ENCODE results near the gene RAB31.

The RAB31 gene

DNA sequence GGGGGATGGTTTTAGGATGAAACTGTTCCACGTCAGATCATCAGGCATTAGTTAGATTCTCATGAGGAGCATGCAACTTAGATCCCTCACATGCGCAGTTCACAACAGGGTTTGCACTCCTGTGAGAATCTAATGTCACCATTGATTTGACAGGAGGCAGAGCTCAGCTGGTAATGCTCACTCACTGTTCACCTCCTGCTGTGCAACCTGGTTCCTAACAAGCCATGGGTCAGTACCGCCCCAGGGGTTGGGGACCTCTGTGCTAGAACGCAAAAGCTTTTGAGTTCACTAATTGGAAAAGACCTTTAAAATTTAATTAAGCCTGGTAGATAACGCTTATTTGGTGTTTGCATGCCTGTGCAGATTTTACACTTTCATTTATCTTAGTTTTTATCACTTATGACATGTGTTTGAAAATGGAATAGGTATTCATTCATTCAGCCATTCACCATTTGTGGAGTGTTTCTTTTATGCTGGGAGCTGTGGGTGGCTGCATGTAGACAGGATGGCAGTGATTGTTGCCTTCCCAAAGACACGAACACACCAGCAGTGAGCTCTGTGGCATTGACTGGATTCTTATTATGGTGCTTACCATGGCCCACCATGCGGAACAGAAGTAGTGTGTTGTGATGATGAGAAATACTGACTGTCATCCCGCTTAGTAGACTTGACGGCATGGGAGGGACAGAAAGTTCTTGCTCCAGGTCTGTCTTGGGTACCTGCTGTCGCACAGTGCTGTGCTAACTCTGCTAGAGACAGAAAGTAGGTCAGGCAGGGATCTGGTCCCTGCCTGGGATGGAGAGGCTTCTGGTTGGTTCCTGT lies 6.4 kb downstream of the RAB31 start:
- DNase-seq = no peak

DNA sequence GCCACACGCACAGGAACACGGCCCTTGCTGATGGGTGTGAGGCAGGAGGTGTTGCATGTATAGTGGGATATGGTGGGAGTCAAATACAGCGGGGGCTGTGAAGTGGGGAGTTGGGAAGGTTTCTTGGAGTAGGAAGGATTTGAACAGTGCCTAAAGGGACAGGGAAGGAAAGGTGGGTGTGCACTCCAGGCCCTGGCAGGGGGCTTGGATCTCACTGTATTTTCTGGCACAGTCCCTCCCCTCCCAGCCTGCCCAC lies 6.9 kb downstream of the RAB31 start:
- no peak for DNase-seq

DNA sequence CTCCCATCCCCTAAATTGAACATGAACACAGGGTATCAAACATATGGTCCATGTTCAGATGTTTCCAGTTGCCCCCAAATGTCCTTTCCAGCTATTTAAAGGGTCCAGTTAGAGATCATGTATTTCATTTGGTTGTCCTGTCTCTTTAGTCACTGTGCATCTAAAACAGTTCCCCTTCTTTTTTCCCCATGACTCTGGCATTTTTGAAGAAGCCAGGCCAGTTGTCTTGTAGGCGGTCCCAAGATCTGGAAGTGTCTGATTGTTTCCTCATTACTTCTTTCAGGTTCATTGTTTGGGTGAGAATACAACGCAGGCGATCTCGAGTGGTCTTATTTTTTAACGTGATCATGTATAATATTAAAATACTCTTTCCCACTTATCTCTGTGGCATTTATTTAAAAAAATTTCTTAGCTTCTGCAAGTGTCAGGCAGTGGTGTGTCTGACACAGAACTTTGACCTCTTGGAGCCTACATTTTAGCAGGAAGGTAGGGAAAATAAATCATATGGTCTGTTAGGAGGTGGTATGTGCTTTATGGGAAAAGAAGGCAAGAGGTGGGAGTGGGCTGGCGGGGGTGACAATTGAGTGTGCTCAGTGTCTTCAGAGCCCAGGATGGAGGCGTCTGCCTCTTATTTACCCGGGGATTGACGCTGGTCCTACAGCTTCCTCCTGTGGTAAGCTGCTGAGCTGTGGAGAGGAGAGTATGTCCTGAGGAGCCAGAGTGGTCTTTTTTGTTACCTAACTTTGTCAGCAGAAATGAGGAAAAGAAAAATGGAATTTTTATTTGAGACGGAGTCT lies 8.1 kb downstream of the RAB31 start:
- no peak for DNase-seq

DNA sequence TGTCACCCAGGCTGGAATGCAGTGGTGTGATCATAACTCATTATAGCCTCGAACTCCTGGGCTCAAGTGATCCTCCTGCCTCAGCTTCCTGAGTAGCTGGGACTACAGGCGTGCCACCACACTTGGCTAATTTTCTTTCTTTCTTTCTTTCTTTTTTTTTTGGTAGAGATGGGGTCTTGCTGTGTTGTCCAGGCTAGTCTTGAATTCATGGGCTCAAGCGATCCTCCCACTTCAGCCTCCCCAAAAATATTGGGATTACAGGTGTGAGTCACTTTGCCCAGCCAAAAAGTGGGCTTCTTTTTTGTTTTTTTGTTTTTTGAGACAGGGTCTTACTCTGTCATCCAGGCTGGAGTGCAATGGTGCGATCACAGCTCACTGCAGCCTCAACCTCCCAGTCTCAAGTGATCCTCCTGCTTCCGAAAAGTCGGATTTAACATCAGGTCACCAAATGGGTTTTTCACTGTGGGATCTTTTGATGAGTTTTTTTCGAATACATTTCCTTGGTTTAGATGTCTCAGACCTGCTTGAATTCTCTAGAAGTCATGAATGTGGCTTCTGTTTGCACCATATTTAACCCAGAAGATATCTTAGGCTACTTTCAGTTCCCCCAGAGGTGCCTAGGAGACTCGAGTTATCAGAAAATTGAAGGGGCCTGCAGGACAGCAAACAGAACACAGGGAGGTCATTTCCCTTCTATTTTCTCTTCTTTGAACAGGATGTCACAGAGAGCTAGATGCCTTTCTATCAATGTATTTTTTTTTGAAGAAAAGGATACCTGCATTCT lies 8.9 kb downstream of the RAB31 start:
- no peak for DNase-seq

DNA sequence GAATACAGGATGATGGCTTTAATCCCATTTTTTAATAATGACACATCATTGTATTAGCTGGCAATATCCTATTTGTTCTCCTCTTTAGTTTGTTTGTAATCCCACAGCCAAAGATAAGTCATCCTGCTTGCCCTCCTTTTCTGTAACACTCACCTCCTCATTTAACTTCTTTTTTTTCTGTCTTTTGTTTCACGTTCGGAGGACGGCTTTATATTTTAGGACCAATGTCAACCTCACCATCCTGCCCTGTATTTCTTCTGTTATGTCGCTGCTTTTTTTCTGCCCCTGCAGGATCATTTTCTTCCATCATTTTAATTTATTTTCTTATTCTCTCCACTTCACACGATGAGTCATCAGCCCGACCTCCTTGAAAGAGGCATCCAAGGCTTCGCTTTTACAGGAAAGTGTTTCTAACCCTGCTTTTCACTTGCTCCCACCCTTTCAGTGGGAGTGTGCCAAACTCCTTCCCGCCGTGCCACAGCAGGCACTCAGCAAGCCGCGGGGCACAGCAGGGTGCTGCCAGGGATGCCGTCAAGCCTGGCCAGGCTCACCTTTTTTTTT lies 11.4 kb downstream of the RAB31 start:
- no peak for DNase-seq

DNA sequence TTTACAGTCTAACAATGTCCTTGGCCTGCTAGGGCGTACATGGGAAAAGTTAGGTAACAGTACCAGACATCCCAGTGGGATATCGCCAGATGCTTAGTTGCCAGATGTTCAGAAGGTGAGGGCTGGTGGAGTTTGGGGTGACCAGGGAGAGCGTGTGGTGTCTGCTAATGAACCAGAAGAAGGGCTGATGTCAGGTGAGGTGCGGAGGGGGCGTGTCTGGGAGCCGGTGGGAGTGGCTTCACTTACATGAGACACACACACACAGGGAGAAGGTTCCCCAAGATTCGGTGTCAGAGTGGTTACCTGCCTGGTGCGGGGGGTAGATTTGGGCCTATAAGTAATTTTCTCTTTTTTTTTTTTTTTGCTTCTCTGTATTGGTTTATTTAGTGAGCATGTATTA lies 12.2 kb downstream of the RAB31 start:
- DNase-seq = no peak

DNA sequence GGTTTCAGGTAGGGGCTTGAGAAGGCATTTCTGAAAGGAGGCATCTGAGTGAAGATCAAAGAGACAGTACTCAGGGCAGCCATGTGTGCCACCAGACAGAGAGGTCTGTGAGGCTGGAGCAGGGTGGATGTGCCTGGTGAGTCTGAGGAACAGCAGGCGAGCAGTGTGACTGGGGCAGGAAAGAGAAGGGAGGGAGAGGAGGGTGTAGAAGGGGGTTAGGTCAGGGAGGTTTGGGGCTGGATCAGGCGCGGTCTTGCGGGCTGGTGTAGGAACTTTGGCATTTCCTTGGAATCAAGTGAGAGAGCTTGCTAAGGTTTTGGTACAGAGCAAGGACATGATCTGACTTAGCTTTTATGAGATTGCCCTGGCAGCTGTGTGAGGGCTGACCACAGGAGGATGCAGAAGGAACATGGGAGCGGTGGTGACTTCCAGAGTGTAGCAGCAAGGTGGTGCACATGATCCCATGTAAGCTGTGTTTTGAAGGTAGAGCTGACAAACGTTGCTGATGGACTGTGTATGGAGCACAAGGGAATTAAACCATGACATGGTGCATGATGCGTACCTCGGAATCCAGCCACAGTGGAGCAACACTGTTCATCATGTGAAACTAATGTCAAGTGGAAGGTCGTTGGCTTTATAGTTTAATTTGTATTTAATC lies 13.9 kb downstream of the RAB31 start:
- no peak for DNase-seq

DNA sequence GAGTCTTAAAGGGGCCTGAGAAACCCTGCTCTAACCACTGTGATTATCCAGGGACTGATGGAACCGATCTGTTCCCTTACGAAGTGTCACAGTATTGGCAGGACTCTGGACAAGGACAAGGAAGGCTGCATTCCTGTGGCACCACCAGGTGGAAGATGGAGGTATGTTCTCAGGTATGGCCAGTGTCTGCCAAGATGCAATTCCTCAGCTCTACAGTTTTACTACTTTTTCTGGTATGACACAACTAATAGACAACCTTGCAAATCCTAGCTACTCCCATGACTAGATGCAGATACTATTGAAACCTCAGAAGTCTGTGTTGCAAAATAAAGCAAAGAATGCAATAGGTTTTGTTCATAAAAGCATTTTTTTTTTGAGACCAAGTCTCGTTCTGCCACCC lies 14.6 kb downstream of the RAB31 start:
- no peak for DNase-seq

DNA sequence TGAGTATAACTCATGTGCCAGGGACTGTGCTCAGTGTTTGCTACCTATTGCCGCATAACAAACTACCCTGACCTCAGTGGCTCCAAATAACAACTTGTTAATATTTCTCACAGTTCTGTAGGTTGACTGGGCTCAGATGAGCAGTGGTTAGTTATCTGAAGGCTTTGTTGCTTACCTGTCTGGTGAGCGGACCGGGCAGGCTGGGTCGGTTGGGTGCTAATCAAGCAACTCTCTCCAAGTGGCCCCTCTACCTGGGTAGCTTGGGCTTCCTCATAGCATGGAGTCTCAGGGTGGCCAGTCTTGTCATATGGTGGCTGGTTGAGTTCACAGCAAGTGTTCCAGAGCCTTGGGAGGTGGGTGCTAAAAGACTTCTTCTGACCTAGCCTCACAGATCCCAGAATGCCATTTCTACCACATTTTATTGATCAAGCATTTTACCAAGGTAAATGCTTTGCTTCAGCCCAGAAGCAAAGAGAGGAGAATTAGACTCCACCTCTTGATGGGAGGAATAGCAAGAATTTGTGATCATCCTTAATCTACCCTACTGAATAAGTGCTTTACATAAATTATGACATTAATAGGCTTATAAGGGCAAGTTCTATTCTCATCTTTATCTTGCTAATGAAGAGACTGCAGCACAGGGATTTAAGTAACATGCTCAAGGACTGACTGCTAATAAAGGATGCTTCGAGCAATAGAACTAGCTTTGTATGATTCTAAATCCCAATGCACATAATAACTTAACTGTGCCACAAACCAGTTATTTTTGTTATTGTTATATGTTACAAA lies 16.9 kb downstream of the RAB31 start:
- no peak for DNase-seq

DNA sequence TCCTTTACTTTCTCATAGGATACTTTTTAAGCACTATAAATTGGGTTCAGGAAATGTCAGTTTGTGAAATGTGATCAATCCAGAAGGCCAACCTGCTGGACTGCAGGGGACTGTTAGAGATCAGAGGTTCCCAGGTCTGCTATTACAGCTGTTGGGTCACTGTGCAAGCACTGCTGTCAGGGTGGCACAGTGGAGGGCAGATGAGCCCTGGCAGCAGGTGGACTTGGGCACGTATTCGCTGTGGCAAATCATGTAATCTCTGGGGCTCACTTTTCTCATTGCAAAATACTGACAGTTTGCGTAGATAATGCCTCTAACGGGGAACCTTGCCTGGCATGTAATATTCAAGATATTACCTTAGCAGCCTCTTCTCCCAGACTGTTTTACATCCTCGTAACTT lies 18.1 kb downstream of the RAB31 start:
- no peak for DNase-seq

DNA sequence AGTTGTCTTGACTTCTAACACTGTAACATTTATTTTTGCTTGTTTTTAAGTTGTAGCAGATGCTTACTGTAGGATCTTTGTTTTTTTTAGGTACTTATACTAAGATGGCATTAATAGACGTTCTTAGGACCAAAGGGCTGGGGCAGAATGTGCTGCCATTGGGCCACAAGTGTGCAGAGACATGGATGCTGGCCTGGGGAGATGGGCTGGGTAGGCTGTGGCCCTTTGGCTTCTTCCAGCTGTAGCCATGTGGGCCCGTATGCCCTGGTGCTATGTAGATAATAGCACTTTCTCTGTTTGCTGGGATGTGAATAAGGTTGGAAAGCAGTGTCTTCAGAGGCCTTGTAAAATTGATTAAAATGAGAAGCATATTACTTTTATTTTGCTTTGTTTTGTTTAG lies 18.8 kb downstream of the RAB31 start:
- no peak for DNase-seq

DNA sequence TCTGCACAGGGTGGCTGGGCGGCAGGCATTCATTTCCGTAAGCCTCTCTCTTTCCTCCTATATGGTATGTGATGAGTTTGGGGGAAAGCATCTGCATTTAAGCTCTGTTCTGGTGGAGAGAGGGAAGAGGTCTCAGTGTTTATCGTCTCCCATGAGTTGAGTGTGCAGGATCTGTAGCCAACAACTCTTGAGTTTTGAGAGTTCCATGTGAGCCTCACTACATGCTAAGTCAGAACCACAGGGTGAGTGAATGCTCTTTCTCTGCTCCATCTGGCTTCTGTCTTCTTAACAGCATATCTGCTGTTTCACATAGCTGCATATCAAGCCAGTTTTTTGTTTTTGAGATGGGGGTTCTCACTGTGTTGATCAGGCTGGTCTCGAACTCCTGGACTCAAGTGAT lies 22.7 kb downstream of the RAB31 start:
- no peak for DNase-seq

DNA sequence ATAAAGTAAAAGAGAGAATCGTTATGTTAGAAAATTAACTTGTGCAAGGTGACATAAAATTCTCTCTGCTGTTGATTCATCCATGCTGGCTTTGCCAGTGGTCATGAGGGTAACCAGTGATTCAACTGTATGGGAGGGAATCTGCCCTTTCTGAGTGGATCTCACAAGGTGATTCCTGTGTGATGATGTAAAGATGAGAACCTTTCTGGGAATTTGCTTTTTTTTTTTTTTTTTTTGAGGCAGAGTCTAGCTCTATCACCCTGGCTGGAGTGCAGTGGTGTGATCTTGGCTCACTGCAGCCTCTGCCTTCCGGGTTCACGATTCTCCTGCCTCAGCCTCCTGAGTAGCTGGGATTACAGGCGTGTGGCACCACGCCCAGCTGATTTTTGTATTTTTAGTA lies 23.3 kb downstream of the RAB31 start:
- no peak for DNase-seq

DNA sequence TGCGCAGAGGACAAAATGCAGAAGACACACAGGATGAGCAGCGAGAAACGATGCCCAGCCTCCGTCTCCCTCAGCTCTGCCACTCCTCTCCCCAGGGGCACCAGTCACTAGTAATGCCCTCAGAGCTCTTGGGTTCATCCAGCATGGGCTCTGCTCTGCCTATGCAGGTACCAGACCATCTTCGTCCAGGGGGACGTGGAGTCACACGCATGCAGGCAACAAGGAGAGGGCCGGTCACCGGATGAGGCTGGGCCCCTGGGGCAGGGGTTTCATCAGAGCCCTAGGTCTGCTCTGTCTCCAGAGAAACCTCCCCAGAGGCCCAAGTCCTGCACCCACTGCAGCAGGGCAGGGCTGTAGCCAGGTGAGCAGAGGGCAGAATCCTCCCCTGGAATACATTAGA lies 23.9 kb downstream of the RAB31 start:
- DNase-seq = no peak

DNA sequence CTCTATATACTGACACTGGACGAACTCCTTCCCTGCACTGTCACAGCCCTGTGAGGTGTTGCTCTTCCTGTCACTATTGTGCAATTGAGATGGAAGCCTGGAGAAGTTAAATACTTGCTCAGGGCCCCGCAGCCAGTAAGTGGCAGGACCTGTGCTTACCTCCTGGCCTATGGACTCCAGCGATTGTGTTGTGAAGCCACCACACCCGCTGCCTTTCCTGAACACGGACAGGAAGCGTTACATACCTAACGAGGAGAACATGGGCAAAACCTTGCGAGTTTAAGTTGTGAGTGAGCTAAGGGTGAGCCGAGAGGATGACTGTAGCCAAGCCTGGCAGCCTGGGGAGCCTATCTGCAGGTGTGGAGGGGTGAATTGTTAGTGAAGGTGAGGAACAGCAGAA lies 26.1 kb downstream of the RAB31 start:
- DNase-seq = no peak

DNA sequence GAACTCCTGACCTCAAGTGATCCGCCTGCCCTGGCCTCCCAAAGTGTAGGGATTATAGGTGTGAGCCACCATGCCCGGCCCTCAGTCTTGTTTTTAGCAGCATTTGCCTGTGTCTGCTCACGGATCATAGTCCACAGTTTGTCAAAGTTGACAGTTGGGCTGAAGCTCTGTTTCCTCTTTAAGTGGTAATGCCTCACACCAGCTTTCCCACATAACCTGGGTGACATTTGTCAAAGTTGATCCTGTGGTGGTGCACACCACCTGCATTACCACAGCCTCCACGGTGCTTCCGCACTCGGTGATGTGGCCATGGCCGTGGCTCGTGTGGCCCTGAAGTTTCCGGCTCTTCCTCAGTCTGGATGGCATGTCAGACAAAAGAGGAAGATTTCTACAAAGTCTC lies 27.1 kb downstream of the RAB31 start:
- DNase-seq = no peak

DNA sequence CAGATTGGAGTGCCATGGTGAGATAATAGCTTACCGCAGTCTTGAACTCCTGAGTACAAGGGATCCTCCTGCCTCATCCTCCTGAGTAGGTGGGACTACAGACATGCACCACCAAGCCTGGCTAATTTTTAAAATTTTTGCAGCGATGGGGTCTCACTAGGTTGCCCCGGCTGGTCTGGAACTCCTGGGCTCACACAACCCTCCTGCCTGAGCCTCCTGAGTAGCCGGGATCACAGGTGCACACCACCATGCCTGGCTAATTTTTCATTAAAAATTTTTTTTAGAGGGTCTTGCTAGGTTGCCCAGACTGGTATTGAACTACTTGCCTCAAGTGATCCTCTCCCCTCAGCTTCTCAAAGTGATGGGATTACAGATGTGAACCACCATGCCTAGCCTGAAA lies 27.8 kb downstream of the RAB31 start:
- no peak for DNase-seq

DNA sequence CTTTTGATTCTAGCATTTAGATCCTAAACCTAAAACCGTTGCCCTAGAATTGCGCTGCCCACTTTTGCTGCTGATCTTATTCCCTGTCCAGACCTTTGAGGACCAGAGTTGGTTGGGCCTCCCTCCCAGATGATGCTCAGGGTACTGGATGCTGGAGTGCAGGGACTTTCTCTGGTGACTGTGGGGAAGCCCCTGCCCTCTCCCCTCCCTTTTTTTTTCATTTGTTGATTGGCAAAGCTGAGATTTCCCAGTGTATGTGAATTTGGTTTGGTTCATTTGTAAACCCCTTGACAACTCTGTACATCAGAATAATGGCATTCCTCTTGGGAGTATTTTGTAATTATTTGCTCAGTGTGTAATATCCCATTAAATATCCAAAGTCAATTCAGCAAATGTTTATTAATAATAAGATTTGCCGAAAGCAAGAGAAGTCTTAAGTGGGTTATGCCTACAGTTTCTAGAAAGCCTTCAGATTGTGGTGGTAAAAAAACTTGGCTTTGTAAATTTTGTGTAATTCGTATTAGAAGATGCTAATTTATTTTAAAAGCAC lies 28.3 kb downstream of the RAB31 start:
- no peak for DNase-seq

DNA sequence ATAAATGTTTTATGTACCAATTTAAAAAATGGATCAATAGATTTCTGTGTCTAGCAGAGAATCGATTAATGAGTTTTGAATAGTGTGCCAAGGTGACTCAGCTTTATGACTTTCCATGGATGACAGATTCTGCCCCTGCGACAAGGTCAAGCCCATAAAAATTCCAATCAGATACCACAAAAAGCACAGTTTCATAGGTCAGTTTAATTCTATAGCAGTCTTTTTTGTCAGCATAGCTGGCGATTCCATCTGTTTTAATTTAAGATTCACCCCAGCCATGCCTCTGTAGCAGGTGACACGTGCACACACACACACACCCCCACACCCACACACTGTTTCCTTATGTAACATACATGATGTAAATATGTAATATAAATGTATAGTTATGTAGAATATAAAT lies 28.9 kb downstream of the RAB31 start:
- no peak for DNase-seq

DNA sequence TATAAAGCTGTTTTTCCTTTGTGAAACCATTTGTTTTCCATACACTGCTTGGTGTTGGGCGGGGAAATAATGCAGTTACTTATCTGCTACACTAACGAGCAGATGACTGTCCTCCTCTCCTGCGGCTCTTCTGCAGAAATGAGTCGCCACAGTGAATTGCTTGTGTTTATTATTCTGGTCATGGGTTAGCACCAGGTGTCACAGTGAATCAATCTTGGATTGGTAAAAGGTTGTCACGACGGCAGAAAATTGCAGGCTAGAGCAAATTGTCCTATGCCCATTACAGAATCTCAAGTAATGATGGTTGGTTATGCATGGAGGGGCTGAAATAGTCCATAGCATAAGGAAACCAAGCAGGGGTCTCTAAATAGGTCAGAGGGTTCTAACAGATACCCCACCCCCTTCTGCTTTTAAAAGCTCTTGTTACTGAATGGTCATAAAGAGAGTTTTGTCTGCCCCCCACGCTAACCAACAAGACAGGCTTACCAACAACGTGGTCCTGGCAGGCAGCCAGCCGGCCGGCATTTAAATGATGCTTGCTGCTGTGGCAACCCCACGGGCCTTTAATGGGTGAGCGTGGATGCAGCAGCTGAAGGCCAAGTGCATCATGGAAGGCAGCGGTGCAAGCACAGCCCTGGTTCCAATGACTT lies 29.5 kb downstream of the RAB31 start:
- no peak for DNase-seq

DNA sequence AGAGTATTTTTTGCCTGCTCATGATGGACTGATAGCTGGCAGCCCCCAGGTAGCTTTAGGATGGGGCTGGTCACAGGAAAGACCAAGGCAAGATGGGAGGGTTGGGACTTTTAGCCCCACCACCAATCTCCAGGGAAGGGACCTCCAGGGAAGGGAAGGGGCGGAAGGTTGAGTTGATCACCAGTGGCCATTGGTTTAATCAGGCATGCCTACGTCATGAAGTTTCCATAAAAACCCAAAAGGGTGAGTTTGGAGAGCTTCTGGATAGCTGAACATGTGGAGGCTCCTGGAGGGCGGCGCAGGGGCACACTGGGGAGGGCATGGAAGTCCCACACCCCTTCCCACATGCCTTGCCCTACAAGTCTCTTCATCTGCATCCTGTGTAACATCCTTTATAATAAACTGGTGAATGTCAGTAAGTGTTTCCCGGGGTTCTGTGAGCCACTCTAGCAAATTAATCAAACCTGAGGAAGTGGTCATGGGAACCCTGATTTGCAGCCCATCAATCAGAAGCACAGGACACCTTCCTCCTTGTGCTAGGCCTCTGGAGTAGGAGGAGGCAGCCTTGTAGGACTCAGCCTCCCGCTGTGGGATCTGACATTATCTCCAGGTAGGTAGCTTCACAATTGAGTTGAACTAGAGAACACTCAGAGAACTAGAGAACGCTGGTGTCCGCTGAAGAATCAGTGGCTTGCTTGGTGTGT lies 30.3 kb downstream of the RAB31 start:
- DNase-seq = no peak

Data from activated T-cell treated with anti-CD3 and anti-CD28 coated beads, Interleukin-2, amount 50 U/mL, for 48 hours (primary cell).